ENCODE data around the gene NOTCH1.

NOTCH1 gene

DNA sequence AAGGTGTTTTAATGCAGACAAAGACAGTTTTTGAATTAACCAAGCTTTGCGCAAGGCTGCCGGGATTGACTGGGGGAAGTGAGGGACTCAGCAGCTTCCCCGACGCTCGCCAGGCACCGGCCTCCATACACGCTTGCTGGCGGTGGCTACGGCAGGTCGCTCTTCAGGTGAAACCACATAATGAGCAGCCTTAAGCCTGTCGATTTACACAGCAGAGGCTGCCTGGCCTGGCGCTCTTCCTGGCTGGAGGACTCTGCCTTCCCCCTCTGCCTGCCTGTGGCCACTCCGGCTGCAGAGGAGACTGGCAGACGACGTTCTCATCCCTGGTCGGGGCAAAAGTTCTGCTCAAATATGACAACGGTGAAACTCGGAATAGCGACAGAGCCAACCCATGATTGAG lies 9.0 kb upstream of the NOTCH1 start:
- no peak overlapping the region for H3K27ac ChIP-seq (ENCODE audit: low read length)
- H3K4me3 ChIP-seq (ENCODE audit: low read length), result no peak overlapping the region
- no peaks in the 10 kb centered on the region for H3K9me2 ChIP-seq (replicated peaks; ENCODE audit: insufficient read depth, low read length)
- no peaks in the 10 kb centered on the region for H3F3A ChIP-seq (ENCODE audit: insufficient read depth, low read length)
- H3K36me3 ChIP-seq (replicated peaks; ENCODE audit: insufficient read depth, low read length), result no peaks in the 10 kb centered on the region
- H3K9me3 ChIP-seq (replicated peaks; ENCODE audit: insufficient read depth, low read length), result no peaks in the 10 kb centered on the region
- no peaks in the 10 kb centered on the region for H3K4me1 ChIP-seq (ENCODE audit: low read length)
- no peak overlapping the region for H3K4me2 ChIP-seq (ENCODE audit: low read depth, low read length)
- H3K27me3 ChIP-seq (replicated peaks; ENCODE audit: insufficient read depth, low read length), result peaks cover 43% of the 10 kb centered on the region
- DNase-seq, result no peak
- H4K20me1 ChIP-seq (ENCODE audit: insufficient read depth, low read length), result no peaks in the 10 kb centered on the region
- no peak overlapping the region for H2AFZ ChIP-seq (ENCODE audit: low read length)
- no peaks in the 10 kb centered on the region for H3K79me2 ChIP-seq (ENCODE audit: low read length)
- no peak overlapping the region for H3K9ac ChIP-seq (ENCODE audit: low read length)
- TF ChIP-seq, protein P1, sequence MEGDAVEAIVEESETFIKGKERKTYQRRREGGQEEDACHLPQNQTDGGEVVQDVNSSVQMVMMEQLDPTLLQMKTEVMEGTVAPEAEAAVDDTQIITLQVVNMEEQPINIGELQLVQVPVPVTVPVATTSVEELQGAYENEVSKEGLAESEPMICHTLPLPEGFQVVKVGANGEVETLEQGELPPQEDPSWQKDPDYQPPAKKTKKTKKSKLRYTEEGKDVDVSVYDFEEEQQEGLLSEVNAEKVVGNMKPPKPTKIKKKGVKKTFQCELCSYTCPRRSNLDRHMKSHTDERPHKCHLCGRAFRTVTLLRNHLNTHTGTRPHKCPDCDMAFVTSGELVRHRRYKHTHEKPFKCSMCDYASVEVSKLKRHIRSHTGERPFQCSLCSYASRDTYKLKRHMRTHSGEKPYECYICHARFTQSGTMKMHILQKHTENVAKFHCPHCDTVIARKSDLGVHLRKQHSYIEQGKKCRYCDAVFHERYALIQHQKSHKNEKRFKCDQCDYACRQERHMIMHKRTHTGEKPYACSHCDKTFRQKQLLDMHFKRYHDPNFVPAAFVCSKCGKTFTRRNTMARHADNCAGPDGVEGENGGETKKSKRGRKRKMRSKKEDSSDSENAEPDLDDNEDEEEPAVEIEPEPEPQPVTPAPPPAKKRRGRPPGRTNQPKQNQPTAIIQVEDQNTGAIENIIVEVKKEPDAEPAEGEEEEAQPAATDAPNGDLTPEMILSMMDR (IDR thresholded peaks at IDR 0.05; ENCODE audit: low read length), result no peak
- TF ChIP-seq EZH2 (optimal IDR thresholded peaks at IDR 0.05; ENCODE audit: low read depth, low read length), result no peak
- no peak for TF ChIP-seq EZH2phosphoT487 (IDR thresholded peaks at IDR 0.05; ENCODE audit: low read length)

DNA sequence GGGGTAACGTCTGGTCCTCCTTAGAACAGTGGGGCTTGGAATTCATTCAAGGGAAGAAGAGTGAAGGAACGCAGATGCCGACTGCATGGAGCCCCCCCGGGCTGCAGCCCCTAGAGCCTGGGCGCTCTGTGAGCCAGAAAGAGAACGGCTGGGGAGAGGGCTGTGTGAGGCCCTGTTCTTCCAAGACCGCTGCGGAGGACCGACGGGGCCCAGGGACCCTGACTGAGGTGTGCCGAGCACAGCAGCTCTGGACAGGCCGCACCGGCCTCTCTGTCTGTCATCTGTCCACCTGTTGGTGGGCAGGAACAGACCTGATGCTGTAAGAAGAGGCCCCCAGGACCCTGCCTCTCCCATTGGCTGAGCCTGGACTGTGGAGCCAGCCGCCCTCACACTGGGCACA lies 7.7 kb upstream of the NOTCH1 start:
- Histone ChIP-seq H3F3A (ENCODE audit: insufficient read depth, low read length) (no peaks in the 10 kb centered on the region), H3K9ac (ENCODE audit: low read length) (no peak overlapping the region), H3K36me3 (replicated peaks; ENCODE audit: insufficient read depth, low read length) (no peaks in the 10 kb centered on the region), H2AFZ (ENCODE audit: low read length) (no peak overlapping the region), H3K4me2 (ENCODE audit: low read depth, low read length) (no peak overlapping the region), H3K9me3 (replicated peaks; ENCODE audit: insufficient read depth, low read length) (no peaks in the 10 kb centered on the region), H3K27me3 (replicated peaks; ENCODE audit: insufficient read depth, low read length) (peaks cover 43% of the 10 kb centered on the region), H3K4me3 (ENCODE audit: low read length) (no peak overlapping the region), H4K20me1 (ENCODE audit: insufficient read depth, low read length) (no peaks in the 10 kb centered on the region), H3K9me2 (replicated peaks; ENCODE audit: insufficient read depth, low read length) (no peaks in the 10 kb centered on the region), H3K79me2 (ENCODE audit: low read length) (no peaks in the 10 kb centered on the region), H3K27ac (ENCODE audit: low read length) (no peak overlapping the region), H3K4me1 (ENCODE audit: low read length) (no peaks in the 10 kb centered on the region)
- no peak for DNase-seq
- TF ChIP-seq, protein P1 (IDR thresholded peaks at IDR 0.05; ENCODE audit: low read length), result no peak
- no peak for TF ChIP-seq EZH2phosphoT487 (IDR thresholded peaks at IDR 0.05; ENCODE audit: low read length)
- TF ChIP-seq EZH2 (optimal IDR thresholded peaks at IDR 0.05; ENCODE audit: low read depth, low read length), result no peak

DNA sequence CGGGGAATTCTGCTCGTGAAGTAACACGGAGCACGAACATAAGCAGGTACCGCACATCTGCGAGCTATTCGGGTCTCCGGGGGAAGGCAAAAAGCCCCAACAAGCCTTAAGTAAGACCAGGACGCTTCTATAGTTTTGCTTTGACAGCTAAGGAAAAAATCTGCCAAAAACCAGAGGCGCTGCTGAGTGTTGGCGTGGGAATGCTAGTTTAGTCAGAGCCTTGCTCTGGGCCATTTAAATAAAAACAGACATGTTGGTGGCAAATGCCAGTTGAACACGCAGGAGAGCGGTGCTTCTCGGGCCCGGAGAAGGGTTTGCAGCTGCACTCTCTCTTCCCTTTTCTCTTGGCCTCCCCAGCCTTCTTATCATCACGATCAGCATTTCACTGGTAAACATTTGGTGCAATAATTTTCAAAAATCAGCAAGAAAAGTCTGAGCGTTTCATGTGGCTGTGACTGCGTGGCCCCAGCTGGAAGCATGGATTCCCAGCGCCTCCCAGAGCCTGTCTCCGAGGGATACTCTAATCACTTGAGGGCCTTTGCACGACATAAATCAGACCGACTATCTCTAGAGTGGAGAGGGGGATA lies 6.4 kb upstream of the NOTCH1 start:
- H3K4me2 ChIP-seq (ENCODE audit: low read depth, low read length), result no peak overlapping the region
- no peak overlapping the region for H3K27ac ChIP-seq (ENCODE audit: low read length)
- TF ChIP-seq EZH2phosphoT487 (IDR thresholded peaks at IDR 0.05; ENCODE audit: low read length) (no peak), EZH2 (optimal IDR thresholded peaks at IDR 0.05; ENCODE audit: low read depth, low read length) (no peak)
- TF ChIP-seq, protein P1 (IDR thresholded peaks at IDR 0.05; ENCODE audit: low read length), result no peak
- H3K9ac ChIP-seq (ENCODE audit: low read length), result no peak overlapping the region
- no peaks in the 10 kb centered on the region for H3F3A ChIP-seq (ENCODE audit: insufficient read depth, low read length)
- H3K4me3 ChIP-seq (ENCODE audit: low read length), result no peak overlapping the region
- no peak overlapping the region for H2AFZ ChIP-seq (ENCODE audit: low read length)
- no peaks in the 10 kb centered on the region for H3K36me3 ChIP-seq (replicated peaks; ENCODE audit: insufficient read depth, low read length)
- H3K9me2 ChIP-seq (replicated peaks; ENCODE audit: insufficient read depth, low read length), result no peaks in the 10 kb centered on the region
- no peaks in the 10 kb centered on the region for H4K20me1 ChIP-seq (ENCODE audit: insufficient read depth, low read length)
- H3K27me3 ChIP-seq (replicated peaks; ENCODE audit: insufficient read depth, low read length), result peaks cover 42% of the 10 kb centered on the region
- H3K79me2 ChIP-seq (ENCODE audit: low read length), result no peaks in the 10 kb centered on the region
- no peak for DNase-seq
- no peaks in the 10 kb centered on the region for H3K9me3 ChIP-seq (replicated peaks; ENCODE audit: insufficient read depth, low read length)
- H3K4me1 ChIP-seq (ENCODE audit: low read length), result peaks cover under 1% of the 10 kb centered on the region; the same call in 1 of the 2 replicates
